Frontal cortex (tissue), 4 donors: ENCODE results near the gene RASGRF1. TPM values are rescaled to one million over a fixed set of nuclear protein-coding genes. Genes with fewer than 3 reads are reported as not detected.

Experiments used
- DNase-seq, 2 donors: peaks; one replicate each; pipeline ENCODE4 v3.0.0; 2012; ENCODE audit warnings: low spot score in 2 of 2
- FAIRE-seq: peaks from 2 replicates; lab custom pipeline; 2012; peaks lifted over from hg19 to GRCh38; lab: Jason Lieb, UNC
- total RNA-seq: library from RNA; depleted of rRNA; stranded (reverse); fragments of >200 nt; gene quantifications from one replicate; pipeline ENCODE4 v1.2.3, GENCODE V29; 2014
- donor health status: control.
- donor health status: control.
- donor health status: control.

Gene RASGRF1
- total RNA-seq, 1 donor from 2014 or later, result 4.5 TPM

DNA sequence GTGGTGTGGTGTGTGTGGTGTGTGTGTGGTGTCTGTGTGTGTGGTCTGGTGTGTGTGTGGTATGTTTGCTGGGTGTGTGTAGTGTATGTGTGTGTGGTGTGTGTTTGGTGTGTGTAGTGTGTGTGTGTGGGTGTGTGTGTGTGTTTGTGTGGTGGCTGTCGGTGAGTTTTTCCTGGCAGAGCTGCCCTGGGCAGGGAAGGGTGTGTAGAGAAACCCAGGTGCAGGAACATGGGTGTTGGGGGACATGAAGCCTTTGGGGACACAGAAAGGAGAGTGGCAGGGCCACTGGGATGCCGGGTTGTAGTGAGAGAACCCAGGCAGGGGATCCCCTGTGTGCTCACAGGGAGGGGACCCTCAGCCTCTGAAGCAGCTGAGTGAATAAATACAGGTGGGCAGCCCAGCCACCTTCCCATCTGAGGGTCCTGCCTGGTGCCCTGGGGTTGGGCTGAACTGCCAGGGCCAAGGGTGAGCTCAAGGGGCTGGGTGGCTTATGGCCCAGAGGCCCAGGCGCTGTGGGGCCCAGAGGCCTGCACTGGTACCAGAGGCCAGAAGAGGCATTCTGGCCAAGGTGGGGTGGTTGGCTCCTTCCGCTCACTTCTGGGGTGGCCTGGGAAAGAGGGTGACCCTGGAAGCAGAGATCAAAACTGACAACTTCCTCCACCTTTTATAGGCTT lies 97.2 kb downstream of the RASGRF1 start:
- DNase-seq, result no peak
- no peak for FAIRE-seq

DNA sequence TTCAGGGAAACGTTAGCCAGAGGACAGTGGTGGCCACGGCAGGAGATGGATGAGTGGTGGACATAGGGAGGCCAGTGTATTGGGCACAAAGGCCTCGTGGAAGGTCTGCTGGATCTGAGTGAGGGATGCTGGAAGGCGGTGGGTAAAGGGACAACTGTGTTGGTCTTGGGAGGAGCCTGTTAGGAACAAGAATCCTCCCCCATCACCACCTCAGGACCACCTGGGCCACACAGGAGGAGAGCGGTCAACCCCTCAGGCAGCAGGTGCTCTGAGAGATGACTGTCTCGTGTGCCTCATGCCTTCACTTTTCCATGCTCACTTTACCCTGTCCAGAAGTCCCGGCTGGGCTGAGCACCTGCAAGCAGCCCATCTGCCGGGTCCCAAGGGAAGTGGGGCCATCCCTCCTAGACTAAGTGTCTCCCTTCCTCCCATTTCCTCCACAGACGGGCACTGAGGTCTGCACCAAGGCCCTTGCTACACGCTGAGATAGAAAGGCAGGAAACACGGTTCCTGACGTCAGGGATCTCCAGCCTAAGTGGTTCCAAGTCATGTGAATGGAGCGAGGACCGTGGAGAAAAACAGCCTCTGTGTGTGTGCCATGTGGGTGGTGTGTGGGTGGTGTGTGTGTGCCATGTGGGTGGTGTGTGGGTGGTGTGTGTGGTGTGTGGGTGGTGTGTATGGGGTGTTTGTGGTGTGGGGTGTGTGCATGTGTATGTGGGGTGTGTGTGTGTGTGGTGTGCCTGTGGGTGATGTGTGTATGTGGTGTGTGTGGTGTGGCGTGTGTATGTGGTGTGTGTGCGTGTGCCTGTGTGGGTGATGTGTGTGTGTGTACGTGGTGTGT lies 97.9 kb downstream of the RASGRF1 start:
- no peak for FAIRE-seq
- peak in 1 of 2 donors; percentile 45 for DNase-seq

DNA sequence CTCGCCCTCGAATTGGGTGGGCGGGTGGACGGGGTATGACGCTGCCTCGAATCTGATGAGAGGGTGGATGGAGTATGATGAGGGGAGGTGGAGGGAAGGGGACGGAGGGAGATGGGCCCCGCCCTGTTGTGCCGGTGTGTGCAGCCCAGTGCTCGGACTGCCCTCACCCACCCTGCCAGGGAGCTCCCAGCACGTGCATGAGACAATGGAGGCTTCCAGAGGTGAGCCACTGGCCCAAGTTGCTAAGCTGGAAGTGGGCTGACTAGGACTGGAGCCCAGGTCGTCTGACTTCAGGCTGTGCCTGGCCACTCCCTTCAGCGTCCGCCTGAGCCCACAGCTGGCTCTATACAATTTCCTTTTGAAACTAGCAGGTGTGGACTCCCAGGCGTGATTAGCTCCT lies 98.7 kb downstream of the RASGRF1 start:
- DNase-seq (no peak), FAIRE-seq (no peak)

DNA sequence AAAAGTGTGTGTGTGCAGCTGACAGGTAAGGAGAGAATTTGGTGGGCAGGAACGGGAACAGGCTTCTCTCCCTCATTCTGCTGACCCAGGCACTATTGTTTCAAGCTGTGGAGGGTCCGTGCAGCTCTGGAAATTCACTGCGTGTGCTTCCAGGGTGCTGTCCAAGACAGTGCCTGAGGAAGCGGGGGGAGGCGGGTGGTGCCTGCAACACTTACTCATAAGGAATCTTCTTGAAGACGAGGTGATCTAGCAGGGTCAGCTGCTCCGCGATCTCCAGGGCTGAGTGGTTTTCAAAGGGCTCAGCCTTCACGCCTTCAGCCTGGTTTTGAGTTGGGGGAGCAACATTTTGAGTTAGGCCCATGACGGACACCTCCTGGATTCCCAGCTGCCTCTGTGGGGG lies 99.1 kb downstream of the RASGRF1 start:
- no peak for DNase-seq
- no peak for FAIRE-seq

DNA sequence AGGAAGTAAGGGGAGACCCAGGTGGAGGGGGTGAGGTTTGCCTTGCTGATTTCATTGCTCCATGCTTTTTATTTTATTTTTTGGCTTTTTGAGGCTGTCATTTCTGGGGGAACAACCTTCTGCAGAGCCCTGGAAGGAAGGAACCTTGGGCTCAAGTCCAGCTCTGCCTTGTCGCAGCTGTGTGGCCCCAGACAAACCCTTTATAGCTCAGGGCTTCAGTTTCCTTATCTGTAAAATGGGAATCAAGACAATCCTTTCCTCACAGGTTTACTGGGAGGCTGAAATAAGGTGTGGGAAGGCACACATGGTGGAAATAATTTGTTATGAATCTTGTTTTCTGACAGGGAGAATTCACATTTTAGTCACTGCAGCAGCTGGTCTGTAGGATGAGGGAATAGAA lies 100.3 kb downstream of the RASGRF1 start:
- FAIRE-seq (no peak), DNase-seq (no peak)

DNA sequence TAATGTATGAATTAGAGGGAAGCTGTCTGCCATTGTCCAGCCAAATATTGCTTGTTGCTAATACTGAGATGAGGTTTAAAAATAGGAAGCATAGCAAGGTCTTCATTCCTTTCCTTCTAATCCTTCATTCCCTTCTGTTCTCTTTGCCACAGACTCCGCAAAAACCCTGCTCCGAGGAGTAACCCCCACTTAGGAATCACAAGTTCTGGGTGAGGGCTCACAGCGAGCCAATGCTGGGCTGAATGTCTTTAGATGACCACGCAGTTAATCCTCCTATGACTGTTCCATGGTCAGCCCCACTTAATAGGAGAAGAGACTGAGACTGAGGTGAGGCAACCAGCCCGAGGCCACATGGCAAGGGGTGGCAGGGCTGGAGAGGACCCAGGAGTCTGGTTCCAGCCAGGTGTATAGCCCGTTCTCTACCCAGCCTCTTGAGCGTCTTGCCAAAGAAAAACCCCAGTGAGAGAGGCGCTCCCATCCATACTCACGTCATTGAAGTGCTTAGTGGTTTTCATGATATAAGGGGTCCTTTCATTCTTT lies 100.8 kb downstream of the RASGRF1 start:
- DNase-seq, result no peak
- FAIRE-seq, result no peak

DNA sequence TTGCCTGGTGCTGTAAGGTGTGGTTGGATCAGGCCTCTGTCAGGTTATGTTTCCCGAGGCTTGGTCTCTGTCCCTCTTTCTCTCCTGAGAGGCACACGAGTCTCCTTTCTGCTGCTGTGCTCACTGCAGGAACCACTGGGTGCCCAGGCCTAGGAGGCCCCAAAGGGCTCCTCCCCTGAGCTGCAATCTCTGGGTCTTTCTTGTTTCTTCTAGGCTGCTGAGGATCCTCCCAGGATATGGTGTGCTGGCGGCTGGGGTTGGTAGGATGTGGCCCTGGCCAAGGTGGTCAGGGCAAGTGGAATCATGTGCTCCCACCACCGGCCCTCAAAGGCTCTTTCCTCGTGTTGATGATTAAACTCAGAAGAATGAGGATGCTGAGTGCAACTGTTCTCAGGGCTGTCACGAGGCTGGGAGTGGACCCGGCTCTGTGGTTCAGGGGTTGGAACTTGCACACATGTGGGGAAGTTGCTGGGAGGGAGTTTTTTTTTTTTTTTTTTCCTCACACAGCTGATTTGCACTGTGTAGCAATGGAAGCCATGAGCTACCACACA lies 102.1 kb downstream of the RASGRF1 start:
- no peak for DNase-seq
- FAIRE-seq, result no peak

DNA sequence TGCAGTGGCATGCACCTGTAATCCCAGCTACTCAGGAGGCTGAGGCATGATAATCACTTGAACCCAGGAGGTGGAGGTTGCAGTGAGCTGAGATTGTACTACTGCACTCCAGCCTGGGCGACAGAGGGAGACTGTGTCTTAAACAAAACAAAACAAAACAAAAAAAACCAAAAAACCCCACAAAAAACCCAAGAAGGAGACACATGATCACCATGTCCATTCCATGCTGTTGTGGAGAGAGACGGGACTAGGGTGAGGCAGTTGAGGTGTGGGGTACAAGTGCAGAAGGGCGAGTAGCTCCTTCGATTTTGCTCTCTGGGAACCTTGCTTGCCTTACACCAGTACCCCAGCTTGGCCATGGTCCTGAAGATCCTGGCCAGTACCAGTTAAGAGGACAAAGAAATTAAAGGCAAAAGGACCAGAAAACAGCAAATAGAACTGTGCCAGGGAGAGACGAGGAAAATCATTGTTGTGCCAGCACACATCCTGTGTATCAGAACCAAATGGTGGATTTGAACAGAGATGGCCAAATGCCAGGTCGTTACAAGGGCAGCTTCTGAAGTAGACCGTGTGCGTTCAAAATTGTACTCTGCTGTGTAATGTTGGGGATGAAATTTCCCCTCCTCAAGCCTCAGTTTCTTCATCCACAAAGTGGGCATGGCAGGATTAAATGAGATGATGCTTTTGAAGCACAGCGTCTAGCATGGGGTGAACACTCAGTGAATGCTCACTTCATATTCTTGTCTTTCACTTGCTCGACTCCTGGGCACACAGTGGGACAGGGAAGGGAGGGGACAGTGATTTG lies 102.8 kb downstream of the RASGRF1 start:
- no peak for FAIRE-seq

DNA sequence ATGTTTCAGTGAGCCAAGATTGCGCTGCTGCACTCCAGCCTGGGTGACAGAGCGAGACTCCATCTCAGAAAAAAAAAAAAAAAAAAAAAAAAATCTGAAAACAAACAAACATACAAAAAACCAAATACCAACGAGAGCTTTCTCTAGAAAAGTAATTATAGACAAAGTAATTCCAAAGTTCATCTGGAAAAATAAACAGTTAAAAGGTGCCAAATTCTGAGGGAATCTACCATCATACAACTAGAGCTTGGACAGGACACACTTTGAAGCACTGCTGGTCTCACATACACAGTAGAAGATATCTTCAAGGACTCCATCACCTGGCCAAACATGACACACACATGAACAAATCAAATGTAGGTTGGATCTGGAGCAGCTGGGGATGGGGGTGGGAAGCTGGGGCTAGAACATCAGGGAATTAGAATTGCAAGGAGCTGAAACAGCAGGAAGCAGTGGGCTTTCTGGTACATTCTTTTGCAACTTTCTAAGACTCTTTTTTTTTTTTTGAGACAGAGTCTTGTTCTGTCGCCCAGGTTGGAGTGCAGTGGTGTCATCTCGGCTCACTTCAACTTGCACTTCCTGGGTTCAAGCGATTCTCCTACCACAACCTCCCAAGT lies 104.6 kb downstream of the RASGRF1 start:
- no peak for FAIRE-seq
- DNase-seq, result no peak

More for the DNA sequence above, 102.8 kb downstream of the RASGRF1 start:
- DNase-seq, result no peak

DNA sequence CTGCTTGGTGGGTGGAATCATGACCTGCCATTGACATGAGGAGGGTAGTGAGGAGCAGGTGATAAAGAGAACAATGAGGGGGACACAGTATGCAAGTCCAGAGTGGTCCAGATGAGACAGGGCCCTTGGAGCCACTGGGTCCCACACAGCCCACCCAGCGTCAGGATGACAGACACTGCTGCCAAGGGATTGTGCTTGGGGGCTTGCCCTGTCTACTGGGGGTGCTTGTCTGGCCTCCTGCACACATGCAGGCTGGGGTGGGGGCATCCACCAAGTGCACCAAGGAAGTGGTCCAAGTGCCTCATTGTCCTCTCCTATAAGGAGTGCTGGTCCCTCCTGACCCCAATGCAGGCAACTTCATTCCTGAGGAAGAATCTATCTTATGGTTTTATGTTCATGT lies 106.5 kb downstream of the RASGRF1 start:
- no peak for DNase-seq
- FAIRE-seq, result no peak

DNA sequence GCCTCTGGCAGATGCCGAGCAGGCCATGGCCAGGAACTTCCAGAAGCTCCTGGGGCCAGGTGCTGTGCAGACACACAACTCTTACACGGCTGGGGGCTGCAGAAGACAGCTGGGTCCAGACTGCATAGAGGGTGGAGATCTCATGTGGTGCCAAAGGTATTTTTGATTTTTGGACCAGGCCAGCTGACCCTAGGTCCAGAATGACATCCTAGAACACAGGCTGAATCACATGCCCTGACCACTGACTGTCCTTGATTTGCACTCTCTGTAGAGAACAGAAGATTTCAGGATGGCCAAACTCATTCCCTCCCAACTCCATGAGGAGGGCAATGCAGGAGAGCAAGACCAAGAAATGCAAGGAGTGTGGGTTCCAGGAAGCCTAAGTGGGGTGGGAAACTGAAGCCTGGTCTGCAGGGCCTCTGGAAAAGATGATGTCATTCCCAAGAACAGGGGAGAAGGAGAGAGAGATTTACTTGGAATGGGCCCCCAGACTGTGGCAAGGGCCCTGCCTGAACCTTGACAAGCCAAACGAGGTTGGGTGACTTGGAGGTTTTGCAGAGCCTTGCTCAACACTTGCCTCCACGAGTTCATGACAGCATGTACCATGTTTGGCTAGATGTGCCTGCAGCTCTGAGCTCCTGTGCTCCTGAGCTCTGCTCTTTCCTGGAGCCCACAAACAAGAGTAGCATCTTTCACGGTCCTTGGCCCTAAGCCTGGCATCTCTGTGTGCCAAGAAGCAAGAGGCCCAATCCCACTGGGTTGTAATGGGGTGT lies 107.2 kb downstream of the RASGRF1 start:
- no peak for DNase-seq
- no peak for FAIRE-seq

DNA sequence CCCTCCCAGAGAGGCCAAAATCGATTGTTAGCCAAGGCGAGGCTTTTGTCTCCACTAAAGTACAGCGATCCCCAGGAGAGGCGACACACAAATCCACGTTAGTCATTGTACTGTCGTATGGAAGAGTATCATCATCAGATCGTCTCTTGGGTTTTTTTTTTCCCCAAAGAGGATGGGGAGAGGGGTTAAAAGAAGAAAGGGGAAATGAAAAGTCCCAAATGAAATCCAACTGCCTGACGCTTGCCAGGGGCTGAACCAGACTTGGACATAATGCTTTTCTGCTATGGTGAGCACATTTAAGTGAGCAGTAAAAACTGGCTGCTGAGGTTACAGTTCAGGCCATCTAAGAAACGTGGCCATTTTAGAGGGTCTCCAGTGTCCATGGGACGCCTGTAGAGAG lies 107.8 kb downstream of the RASGRF1 start:
- FAIRE-seq (no peak), DNase-seq (no peak)

DNA sequence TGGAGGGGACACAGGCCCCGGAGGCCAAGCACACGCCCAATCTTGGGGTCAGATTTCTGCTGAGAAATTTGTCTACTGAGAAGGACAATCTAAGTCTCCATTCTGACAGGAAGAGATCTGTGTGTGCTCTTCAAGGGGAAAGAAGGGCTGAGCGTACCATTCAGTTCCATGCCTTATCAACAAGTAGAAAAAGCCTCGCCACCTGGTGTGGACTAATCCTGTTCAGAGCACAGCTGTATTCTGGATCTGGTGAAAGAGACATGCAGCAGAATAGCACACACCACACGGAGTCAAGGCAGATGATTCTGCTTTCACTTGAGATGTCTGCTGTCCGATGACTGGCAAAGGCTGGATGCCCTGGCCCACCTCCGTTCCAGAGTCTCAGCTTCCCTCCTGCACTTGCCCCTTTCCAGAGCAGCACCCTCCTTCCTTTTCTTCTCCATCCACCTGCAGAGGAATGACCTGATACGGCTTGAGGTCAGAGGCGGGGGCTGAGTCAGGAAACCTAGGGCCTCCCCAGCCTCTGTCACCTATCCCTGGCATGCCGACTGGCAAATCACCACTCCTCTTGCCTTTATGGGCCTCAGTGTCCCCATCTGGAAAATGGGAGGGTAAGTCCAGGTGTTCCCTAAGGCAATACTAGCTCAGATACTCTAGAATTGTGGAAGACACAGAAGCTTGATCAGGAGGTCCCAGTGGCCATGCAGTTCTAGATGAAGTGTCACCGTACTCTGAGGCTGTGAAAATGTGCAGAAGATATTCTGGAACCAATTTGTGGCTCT lies 108.9 kb downstream of the RASGRF1 start:
- no peak for FAIRE-seq
- no peak for DNase-seq

DNA sequence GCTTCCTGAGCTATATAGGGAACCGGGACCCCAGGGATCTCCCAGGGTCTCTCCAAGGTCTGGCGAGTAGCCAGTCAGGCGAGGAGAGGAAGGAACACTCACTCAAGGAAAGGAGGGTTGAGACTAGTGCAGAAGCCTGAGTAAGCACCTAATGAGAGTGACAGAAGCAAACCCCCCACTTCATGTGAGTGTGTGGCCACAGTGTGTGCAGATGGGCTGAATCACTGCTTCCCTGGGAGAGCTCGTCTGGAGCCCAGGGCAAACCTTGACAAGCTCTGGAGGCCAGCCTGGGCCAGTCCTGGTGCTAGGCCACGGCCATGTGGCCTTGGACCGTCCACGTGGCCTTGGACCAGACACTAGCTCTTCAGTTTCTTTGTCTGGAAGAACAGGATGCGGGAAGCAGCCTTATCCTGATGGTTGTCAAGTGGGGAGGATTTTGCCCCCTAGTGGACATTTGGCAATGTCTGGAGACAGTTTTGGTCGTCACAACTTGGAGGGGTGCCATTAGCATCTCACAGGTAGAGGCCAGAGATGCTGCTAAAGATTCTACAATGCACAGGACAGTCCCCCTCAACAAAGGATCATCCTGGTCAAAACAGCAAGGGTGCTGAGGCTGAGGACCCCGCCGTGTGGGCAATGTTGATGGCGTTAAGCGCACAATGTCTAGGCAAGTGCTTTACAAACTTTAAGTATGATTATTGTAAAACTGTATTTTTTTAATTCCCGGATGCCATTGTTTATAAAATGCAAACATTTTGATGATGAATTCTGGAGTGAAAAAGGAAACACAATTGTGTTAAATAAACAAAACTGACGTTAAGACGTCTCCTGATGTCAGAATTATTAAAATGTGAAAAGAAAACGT lies 110.9 kb downstream of the RASGRF1 start:
- peak; percentile 50 to 74 for DNase-seq
- FAIRE-seq, result no peak

DNA sequence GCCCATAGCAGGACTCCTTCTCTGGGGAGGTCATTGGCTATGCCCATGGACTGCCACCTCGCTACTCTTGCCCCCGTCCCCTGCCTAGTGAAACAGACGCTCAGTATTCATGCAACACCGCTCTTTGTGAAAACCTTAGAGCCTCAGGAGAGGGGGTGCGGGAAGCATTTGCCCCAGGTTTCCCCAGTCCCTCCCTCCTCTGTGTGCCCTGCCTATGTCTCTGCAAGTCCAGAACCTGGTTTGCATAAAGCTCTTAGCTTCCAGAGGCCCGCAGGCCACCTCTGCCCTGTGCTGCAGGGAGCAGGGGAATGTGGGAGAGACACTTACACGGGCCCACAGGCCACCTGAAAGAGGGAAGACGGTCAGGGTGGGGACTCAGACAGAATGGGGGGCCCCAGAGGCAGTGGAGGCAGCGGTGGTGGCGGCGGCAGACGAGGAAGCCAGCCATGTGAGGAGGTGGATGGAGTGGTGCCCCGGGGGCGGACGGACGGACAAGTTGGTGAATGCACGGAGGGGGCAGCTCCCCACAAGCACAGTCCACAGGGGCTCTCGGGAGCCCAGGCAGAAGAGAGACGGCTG lies 111.9 kb downstream of the RASGRF1 start:
- no peak for FAIRE-seq
- no peak for DNase-seq

DNA sequence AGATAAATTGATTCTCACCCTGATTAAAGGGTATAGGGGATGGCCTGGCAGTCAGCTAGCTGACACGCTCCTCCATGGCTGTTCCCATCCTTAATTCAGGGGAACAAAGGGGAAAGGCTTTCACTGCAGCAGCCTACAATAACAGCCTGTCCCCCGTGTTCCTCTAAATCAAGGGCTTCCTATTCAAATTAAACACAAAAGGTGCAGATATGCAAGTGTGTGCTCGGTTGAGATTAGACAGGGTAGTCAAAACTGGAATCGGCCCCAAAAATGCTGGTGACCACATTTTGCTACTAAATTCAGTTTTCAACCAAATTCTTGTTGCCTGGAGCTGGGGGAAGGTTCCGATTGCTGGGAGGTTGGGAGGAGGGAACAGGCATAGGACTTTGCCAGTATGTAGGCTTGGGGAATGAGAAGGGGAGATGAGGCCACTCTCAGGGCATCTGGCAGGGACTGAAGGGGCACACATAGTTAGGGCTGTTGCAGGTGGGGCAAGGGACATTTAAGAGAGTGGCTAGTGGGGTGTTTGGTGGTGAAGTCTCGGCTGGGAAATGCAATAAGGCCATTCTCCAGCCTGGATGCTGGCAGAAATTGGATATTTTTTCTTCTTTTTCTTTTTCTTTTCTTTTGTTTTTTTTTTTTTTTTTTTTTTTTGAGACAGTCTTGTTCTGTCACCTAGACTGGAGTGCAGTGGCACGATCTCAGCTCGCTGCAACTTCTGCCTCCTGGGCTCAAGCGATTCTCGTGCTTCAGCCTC lies 112.8 kb downstream of the RASGRF1 start:
- DNase-seq (no peak), FAIRE-seq (no peak)
